Measurements from ENCODE around the gene AS3MT. TPM values are rescaled to one million over a fixed set of nuclear protein-coding genes. Genes with fewer than 3 reads are reported as not detected.

AS3MT gene
- polyA plus RNA-seq, 1 of the 3 experiments (the other 2 are of a cell fraction), result 9.0 TPM

- TF ChIP-seq EZH2phosphoT487 (IDR thresholded peaks at IDR 0.05; ENCODE audit: borderline replicate concordance, low read depth), result no peak
These were observed 47.0 kb upstream of the AS3MT start (continued) for GRCh38 chr10:102822222-102822621.

- CTCF ChIA-PET, result interaction anchor here (1.0 kb wide), 1 partner anchor 77 kb away, joined by 4 read pairs; no protein-coding TSS in a partner anchor
- DNase-seq, result no peak
- Histone ChIP-seq H2AFZ (ENCODE audit: low read depth) (no peak overlapping the region), H3K36me3 (replicated peaks in 1 of 2; ENCODE audit: control insufficient read depth in 1 of 2, insufficient read depth in 2 of 2, low read length in 1 of 2) (no peaks in the 10 kb centered on the region), H3K27ac (ENCODE audit: low read depth in 2 of 2, low read length in 1 of 2) (no peak overlapping the region), H3K9ac (no peak overlapping the region), H3K4me3 (ENCODE audit: low read depth in 2 of 2, low read length in 1 of 2) (no peak overlapping the region), H3F3A (replicated peaks; ENCODE audit: insufficient read depth) (no peaks in the 10 kb centered on the region), H3K9me3 (no peaks in the 10 kb centered on the region), H3K79me2 (ENCODE audit: insufficient read depth) (no peaks in the 10 kb centered on the region), H3K27me3 (ENCODE audit: insufficient read depth) (no peaks in the 10 kb centered on the region), H3K4me1 (ENCODE audit: control insufficient read depth in 1 of 2, insufficient read depth in 2 of 2, low read depth in 1 of 2, low read length in 1 of 2) (no peaks in the 10 kb centered on the region), H3K9me2 (no peaks in the 10 kb centered on the region), H4K20me1 (ENCODE audit: insufficient read depth) (no peaks in the 10 kb centered on the region), H3K4me2 (no peak overlapping the region)
- TF ChIP-seq IRF3 (IDR thresholded peaks at IDR 0.05; ENCODE audit: low read depth, low read length), result no peak
- TF ChIP-seq FOXJ3 (CRISPR knock-in tag; IDR thresholded peaks at IDR 0.05), result no peak
- no peak for TF ChIP-seq CHD2 (IDR thresholded peaks at IDR 0.05; ENCODE audit: low read length, partially characterized antibody)
- TF ChIP-seq SIN3A (IDR thresholded peaks at IDR 0.05; ENCODE audit: borderline replicate concordance, low read depth, low read length), result no peak
- TF ChIP-seq POLR2AphosphoS5 (IDR thresholded peaks at IDR 0.05; ENCODE audit: low read depth, low read length), result no peak
- TF ChIP-seq RAD21 (IDR thresholded peaks at IDR 0.05; ENCODE audit: low read length), result no peak
- no peak for TF ChIP-seq ZBTB33 (IDR thresholded peaks at IDR 0.05; ENCODE audit: borderline replicate concordance, low read depth)
- no peak for TF ChIP-seq EP300 (IDR thresholded peaks at IDR 0.05; ENCODE audit: borderline replicate concordance in 1 of 2, low read depth in 1 of 2, low read length in 1 of 2)
- TF ChIP-seq NFIC (IDR thresholded peaks at IDR 0.05; ENCODE audit: borderline replicate concordance), result no peak
- TF ChIP-seq USF1 (IDR thresholded peaks at IDR 0.05; ENCODE audit: borderline replicate concordance, low read depth), result no peak
- no peak for TF ChIP-seq TEAD4 (IDR thresholded peaks at IDR 0.05; ENCODE audit: borderline replicate concordance, insufficient read depth)
- no peak for TF ChIP-seq MEF2A (IDR thresholded peaks at IDR 0.05; ENCODE audit: borderline replicate concordance, low read depth)
- no peak for TF ChIP-seq GABPA (IDR thresholded peaks at IDR 0.05; ENCODE audit: low read depth)
- no peak for TF ChIP-seq TAF1 (IDR thresholded peaks at IDR 0.05; ENCODE audit: borderline replicate concordance, low read depth, low read length)
- TF ChIP-seq EZH2phosphoT487 (IDR thresholded peaks at IDR 0.05; ENCODE audit: borderline replicate concordance, low read depth), result no peak
- TF ChIP-seq PBX3 (IDR thresholded peaks at IDR 0.05), result no peak
- no peak for TF ChIP-seq ELF1 (IDR thresholded peaks at IDR 0.05)
- TF ChIP-seq FOSL2 (IDR thresholded peaks at IDR 0.05; ENCODE audit: borderline replicate concordance, low read depth), result no peak
- WGBS (ENCODE audit: low lambda C conversion rate), result 77% methylated on average over 4 of the region's 4 CpGs
- POLR2A ChIA-PET, result no interaction called here
These were observed 44.6 kb upstream of the AS3MT start for GRCh38 chr10:102824664-102825063.

All from SK-N-SH (cell line).